ENCODE measurements around the gene ARMC2.
"Not testable (repeated sequence)": the region's sequence is repeated elsewhere in the genome, so short reads cannot be mapped to it uniquely, and the experiment has no call there.

The ARMC2 gene

DNA sequence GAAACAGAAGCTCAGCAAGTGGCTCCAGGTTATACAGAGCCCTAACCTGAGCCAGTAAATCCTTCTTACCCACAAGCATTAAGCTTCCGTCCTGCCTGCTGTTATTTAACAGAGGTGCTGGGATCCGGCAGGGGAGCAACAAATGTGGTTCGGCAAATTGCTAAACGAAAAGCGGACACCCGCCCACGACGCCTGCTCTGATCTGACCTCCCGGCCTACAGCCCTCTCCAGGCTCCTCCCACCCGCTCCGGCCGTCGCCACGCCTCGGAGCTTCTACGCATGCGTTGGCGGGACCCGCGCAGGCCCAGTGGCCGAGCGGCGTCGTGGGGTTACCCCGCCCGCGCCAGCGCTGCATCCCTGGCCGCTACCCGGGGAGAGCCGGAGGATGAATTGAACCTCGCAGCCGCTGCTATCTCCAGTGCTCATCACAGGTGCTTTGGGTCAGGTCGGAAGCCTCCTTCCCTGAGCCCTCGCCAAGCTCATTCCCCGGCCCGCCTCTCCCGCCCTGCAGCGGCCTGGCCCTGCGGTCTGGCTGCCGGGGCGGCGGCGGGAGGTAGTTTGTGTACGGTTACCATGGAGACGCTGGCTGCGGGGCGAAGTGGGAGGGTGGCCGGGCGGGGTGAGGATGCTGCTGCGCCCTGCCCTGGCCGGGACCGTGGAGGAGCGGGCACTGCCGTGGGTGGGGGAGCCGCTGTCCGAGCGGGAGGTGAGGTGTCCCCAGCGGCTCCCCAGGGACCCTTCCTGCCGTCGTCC lies at the start of gene ARMC2:
TSS of gene ARMC2 (plus strand) at position 307 of the 753 bp plus-strand sequence. CDS start 5,846 bp downstream, outside the sequence.
- peak; percentile 85 for DNase-seq

DNA sequence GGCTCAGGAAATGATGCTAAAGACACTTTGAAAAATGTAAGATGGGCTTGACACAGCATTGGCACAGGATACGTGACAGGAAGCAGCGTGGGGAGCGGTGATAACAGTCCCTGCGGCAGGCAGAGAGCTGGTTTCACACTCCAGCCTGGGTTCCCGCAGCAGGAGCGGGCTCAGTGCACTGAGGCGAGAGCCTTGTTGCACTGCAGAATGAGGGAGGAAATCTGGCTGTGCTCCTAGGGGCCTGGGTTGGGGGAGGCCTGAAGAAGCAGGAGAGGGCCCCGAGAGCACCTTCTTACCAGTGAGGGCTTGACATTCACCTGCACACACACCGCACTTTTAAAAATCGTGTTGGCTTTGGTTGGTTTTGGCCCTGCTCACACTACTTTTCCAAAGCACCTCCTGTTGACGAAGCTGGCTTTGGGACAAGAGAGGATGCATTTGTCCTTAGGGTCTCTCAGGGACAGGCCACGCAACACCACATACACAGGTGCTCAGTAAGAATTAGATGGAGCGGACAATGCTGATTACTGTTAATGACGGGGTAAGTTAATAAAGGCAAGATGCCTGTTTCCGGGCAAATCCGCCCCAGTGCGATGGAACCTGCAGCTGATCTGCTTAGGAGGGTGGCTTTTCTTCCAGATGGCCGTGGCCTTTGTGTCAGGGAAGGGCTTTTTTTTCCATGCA lies 49.4 kb upstream of the ARMC2 start:
- no peak for DNase-seq

DNA sequence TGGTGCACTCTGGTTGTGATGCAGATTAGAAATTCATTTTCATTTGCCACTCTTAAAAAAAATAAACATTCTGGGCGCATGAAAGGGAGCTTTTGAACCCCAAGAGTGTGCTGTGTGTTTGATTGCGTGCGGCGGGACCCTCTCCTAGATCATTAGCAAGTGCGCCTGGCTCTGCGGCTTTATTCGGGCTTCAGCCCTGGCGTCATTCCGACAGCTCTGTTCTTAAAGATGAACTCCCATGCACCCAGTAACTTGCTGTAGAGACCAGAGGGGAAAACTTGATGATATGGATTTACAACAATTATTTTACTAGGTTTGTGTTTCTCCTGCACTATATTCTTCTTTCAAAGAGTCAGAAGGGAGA lies 48.9 kb upstream of the ARMC2 start:
- no peak for DNase-seq

- DNase-seq, result no peak
These were observed 48.4 kb upstream of the ARMC2 start for GRCh38 chr6:108799791-108800190.

DNA sequence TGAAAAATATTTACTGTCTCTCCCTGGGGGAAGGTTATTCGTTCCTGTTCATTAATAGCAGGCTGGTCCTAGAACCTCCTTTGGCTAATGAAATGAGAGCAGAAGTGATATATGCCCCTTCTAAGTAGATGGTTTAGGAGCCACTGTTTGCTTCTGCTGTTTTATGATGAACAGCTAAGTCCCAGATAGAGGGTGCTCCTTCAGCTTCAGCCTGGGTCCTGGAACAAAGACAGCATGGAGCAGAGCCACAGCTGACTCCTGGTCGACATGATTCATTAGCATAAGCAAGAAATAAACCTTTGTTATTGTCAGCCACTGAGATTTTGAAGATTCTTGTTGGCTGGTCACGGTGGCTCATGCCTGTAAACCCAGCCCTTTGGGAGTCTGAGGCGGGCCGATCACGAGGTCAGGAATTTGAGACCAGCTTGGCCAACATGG lies 47.8 kb upstream of the ARMC2 start:
- no peak for DNase-seq

GRCh38 chr6:108801366-108801765 lies 46.9 kb upstream of the ARMC2 start:
- DNase-seq, result no peak

- no peak for DNase-seq
These were observed 44.2 kb upstream of the ARMC2 start for GRCh38 chr6:108803982-108804490.

GRCh38 chr6:108804956-108805355 lies 43.3 kb upstream of the ARMC2 start:
- no peak for DNase-seq

DNA sequence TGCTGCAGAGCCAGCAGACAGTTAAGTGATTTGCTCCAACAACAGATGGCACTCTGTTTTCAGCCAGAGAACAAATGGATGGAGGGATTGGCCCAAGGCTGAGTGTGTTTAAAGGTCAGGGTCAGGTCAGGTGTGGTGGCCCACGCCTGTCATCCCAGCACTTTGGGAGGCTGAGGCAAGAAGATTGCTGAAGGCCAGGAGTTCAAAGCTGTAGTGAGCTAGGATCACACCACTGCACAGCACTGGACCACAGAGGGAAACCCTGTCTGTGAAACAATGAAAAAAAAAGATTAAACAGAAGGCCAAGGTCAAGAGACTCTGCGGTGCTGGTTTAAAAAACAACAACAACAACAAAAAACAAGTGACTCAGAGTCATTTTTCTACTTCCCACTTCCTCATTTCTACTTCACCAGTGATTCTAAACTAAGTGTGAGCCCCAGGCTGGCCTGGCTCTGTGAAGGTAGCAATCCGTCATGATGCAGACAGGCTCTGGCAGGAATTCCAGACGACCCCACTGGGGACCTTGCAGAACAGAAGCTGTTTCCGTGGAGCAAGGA lies 42.5 kb upstream of the ARMC2 start:
- DNase-seq, result no peak

DNA sequence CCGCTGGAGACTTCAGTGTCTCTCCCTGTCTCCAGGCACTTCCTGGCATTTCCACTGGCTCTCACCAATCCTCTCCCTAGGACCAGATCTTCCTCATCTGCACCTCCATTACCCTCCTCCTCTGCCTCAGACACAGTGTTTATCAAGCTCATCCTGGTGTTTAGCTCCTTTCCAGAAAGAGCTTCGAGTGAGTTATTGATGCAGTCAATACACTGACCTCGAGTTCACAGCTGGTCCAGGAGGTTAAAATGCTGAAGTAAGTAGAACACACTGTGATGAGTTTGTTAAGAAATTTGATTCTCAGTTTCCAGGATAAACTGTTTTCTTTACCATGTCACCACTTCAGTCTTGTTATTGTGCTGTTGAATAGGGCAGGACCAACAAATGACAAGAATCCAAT lies 42.1 kb upstream of the ARMC2 start:
- DNase-seq, result no peak

DNA sequence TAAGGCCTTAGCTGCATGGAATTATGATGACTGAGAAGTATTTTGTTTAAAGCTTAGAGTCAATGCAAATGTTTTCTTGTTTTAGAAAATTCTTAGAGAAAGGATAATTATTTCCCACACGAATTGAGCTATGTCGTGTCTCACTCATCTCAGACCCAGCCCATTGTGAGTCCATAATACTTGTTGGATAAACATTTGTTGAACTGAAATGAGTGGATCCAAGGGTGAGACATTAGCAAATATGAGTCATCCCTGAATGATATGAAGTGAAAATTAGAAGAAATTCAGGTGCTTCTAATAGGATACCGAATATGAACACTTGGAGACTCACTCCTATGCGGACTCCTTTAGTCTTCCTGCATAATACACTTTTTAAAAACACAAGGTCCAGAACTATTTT lies 41.6 kb upstream of the ARMC2 start:
- no peak for DNase-seq

DNA sequence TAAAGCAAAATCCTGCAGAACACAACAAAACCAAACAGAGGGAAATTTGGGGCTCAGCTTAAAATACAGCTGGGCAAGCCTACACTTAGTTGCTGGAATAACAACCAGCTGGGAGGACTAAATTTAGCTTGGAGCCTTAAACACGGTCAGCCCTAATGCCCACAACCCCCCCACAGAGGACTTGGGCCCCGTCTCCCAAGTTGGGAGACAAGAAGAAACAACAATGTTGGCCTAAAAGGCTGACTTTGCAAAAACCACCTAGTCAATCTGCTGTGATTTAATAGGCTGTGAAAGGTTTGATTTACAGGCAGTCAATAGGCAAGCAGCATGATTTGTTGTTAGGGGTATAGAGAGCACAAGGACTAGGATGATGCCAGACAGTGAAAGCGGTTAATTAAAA lies 40.3 kb upstream of the ARMC2 start:
- DNase-seq, result no peak

- no peak for DNase-seq
These were observed 39.0 kb upstream of the ARMC2 start for GRCh38 chr6:108809211-108809610.

DNA sequence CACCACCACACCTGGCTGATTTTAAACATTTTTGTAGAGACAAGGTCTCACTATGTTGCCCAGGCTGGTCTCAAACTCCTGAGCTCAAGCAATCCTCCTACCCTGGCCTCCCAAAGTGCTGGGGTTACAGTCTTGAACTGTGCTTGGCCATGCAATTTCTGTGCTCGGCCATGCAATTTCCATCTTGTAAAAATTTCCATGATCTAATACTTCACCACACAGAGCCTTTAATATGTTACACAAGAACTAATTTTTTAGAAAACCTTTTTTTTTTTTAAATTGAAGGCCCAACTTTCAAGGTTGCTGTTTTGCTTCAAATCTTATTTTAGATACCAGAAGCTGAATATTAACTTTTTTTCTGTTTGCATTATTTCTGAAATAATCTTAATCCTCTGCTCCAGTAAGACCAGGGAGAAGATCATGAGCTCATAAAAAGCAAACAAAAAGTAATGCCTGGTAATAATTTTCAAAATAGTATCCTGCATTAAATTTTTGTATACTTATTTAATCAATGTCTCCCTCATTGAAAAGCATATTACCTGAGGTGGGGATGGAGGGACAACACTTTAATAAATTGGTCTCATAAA lies 38.1 kb upstream of the ARMC2 start:
- no peak for DNase-seq

GRCh38 chr6:108811490-108811889 lies 36.7 kb upstream of the ARMC2 start:
- no peak for DNase-seq

DNA sequence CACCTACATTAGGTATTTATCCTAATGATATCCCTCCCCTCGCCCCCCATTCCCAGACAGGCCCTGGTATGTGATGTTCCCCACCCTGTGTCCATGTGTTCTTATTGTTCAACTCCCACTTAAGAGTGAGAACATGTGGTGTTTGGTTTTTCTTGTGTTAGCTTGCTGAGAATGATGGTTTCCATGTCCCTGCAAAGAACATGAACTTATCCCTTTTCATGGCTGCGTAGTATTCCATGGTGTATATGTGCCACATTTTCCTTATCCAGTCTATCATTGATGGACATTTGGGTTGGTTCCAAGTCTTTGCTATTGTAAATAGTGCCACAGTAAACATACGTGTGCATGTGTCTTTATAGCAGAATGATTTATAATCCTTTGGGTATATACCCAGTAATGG lies 35.0 kb upstream of the ARMC2 start:
- not testable (repeated sequence) for DNase-seq

DNA sequence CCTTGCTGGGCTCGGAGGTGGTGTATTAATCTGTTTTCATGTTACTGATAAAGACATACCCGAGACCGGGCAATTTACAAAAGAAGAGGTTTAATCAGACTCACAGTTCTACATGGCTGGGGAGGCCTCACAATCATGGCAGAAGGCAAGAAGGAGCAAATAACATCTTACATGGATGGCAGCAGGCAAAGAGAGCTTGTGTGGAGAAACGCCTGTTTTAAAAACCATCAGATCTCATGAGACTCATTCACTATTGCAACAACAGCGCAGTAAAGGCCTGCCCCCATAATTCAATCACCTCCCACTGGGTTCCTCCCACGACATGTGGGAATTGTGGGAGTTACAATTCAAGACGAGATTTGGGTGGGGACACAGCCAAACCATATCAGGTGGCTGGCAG lies 30.9 kb upstream of the ARMC2 start:
- DNase-seq, result not testable (repeated sequence)

GRCh38 chr6:108820006-108820405 lies 28.2 kb upstream of the ARMC2 start:
- no peak for DNase-seq

DNA sequence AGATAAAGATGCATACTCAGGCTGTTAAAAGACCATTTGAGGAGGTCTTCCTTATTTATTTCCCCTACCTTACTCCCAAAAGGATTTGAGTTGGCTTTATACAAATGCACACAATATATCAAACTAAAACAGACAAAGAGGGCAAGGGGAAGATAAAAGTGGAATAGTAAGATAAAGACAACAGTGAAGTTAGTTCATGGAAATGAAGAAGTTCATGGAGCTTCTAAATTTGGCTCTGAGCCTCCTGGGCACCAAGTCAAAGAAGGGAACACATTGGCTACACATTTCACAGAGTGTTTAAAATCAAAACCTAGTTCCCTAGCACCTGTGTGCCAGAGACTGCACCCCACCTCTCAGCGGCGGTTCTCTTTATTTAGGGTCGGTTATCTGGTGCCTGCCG lies 25.8 kb upstream of the ARMC2 start:
- DNase-seq, result no peak

GRCh38 chr6:108825326-108825725 lies 22.9 kb upstream of the ARMC2 start:
- no peak for DNase-seq

DNA sequence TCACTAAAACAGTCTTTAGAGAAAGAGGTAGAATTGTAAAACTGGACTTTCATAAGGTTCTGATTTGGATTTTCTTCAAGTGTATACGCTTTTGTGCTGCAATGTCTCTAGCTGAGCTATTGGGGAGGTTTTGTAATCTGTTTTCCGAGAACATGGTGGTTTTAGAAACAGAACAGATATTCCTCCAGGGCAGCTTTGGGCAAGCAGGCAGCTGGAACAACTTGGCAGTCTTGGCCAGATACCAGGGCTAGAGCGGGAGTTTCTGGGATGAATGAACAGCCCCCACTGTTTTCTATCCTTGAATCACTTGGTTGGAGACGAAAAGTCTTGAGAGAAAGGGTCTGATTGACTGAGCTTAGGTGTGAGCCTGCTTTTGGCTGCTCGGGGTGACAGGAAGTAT lies 17.1 kb upstream of the ARMC2 start:
- no peak for DNase-seq

DNA sequence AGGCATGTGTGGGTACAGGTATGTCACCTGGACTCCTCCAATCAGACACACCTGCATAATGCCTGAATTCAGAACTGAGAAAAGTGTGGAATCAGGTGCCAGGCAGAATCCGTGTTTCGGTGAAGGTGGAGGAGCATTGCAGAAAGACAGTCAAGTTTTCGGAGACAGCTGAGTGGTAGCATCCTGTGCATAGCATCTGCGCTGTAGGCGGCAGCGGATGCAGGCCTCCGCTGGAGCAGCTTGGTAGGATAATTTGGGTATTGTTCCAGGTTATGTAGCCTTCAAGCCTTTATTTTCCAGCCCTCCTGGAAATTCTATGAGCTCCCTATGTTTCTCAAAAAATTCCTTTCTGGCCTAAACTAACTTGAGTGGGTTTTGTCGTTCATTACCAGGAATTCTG lies 15.5 kb upstream of the ARMC2 start:
- DNase-seq, result no peak

DNA sequence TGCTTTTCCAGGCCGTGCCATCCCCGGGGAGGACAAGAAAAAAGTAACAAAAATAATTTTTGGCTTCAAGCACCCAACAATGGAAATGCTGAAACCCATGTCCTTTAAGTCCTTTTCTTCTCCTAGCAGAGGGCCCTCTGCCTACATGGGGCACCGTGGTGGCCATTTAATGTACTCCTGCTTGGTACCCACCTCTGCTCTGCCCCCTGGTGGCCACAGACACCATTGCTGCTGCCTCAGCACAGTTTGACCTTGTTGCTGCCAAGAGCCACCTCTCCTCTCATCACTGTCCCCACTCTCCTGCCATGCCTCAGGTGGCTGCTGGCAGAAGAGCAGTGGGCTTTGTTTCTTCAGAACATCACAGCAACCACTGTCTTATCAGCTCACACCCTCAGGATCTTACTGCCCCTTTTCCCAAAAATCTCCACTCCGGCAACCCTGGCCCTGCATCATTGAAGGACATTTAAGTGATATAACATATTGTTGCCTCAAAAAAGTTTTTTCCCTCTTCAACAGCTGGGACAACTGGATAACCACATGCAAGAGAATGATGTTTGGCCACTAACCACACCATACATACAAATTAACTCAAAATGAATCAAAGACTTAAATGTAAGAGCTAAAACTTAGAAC lies 12.9 kb upstream of the ARMC2 start:
- DNase-seq, result peak; percentile 11
